ENCODE measurements around the gene CAV2.

CAV2 gene

GRCh38 chr7:116543664-116544063, 44.1 kb downstream of the CAV2 start:
- Mint-ChIP-seq H3K27me3 (peaks cover 10% of the 10 kb centered on the region), H3K36me3 (ENCODE audit: low read depth) (peaks cover under 1% of the 10 kb centered on the region), H3K9me3 (peaks cover 5% of the 10 kb centered on the region), H3K4me1 (ENCODE audit: low read depth) (no peaks in the 10 kb centered on the region), H3K4me3 (no peak overlapping the region), H3K27ac (no peak overlapping the region)

- Mint-ChIP-seq H3K4me3 (no peak overlapping the region), H3K9me3 (no peaks in the 10 kb centered on the region), H3K27me3 (peaks cover 4% of the 10 kb centered on the region), H3K4me1 (ENCODE audit: low read depth) (no peaks in the 10 kb centered on the region), H3K27ac (no peak overlapping the region), H3K36me3 (ENCODE audit: low read depth) (no peaks in the 10 kb centered on the region)
Measured at GRCh38 chr7:116544487-116544886, 44.9 kb downstream of the CAV2 start.

- H3K4me3 Mint-ChIP-seq: no peak overlapping the region
- H3K27me3 Mint-ChIP-seq: peaks cover 7% of the 10 kb centered on the region
- H3K4me1 Mint-ChIP-seq (ENCODE audit: low read depth): no peaks in the 10 kb centered on the region
- no peaks in the 10 kb centered on the region for H3K9me3 Mint-ChIP-seq
- no peaks in the 10 kb centered on the region for H3K36me3 Mint-ChIP-seq (ENCODE audit: low read depth)
- H3K27ac Mint-ChIP-seq: no peak overlapping the region
Measured at GRCh38 chr7:116545411-116545993, 46.0 kb downstream of the CAV2 start.

GRCh38 chr7:116546054-116546453, 46.5 kb downstream of the CAV2 start:
- Mint-ChIP-seq H3K9me3 (no peaks in the 10 kb centered on the region), H3K36me3 (ENCODE audit: low read depth) (no peaks in the 10 kb centered on the region), H3K27ac (no peak overlapping the region), H3K4me1 (ENCODE audit: low read depth) (no peaks in the 10 kb centered on the region), H3K4me3 (no peak overlapping the region), H3K27me3 (peaks cover 5% of the 10 kb centered on the region)

- Mint-ChIP-seq H3K27me3 (peaks cover 3% of the 10 kb centered on the region), H3K36me3 (ENCODE audit: low read depth) (no peaks in the 10 kb centered on the region)
Measured at GRCh38 chr7:116546916-116547315, 47.4 kb downstream of the CAV2 start.

GRCh38 chr7:116547347-116547746, 47.8 kb downstream of the CAV2 start:
- Mint-ChIP-seq H3K27ac (no peak overlapping the region), H3K36me3 (ENCODE audit: low read depth) (no peaks in the 10 kb centered on the region), H3K4me3 (no peak overlapping the region), H3K9me3 (no peaks in the 10 kb centered on the region), H3K27me3 (peaks cover 3% of the 10 kb centered on the region), H3K4me1 (ENCODE audit: low read depth) (no peaks in the 10 kb centered on the region)

More at GRCh38 chr7:116546916-116547315, 47.4 kb downstream of the CAV2 start:
- H3K9me3 Mint-ChIP-seq: no peaks in the 10 kb centered on the region
- no peak overlapping the region for H3K27ac Mint-ChIP-seq
- no peak overlapping the region for H3K4me3 Mint-ChIP-seq
- no peaks in the 10 kb centered on the region for H3K4me1 Mint-ChIP-seq (ENCODE audit: low read depth)

GRCh38 chr7:116548506-116548905, 49.0 kb downstream of the CAV2 start:
- Mint-ChIP-seq H3K27ac (no peak overlapping the region), H3K4me3 (no peak overlapping the region), H3K4me1 (ENCODE audit: low read depth) (no peaks in the 10 kb centered on the region), H3K9me3 (no peaks in the 10 kb centered on the region), H3K27me3 (peaks cover 7% of the 10 kb centered on the region), H3K36me3 (ENCODE audit: low read depth) (no peaks in the 10 kb centered on the region)

GRCh38 chr7:116549370-116549769, 49.8 kb downstream of the CAV2 start:
- H3K27ac Mint-ChIP-seq: no peak overlapping the region
- H3K9me3 Mint-ChIP-seq: no peaks in the 10 kb centered on the region
- no peak overlapping the region for H3K4me3 Mint-ChIP-seq
- H3K4me1 Mint-ChIP-seq (ENCODE audit: low read depth): no peaks in the 10 kb centered on the region
- peaks cover 11% of the 10 kb centered on the region for H3K27me3 Mint-ChIP-seq
- H3K36me3 Mint-ChIP-seq (ENCODE audit: low read depth): no peaks in the 10 kb centered on the region

- Mint-ChIP-seq H3K9me3 (no peaks in the 10 kb centered on the region), H3K36me3 (ENCODE audit: low read depth) (no peaks in the 10 kb centered on the region), H3K4me1 (ENCODE audit: low read depth) (no peaks in the 10 kb centered on the region), H3K27ac (no peak overlapping the region), H3K4me3 (no peak overlapping the region), H3K27me3 (peaks cover 18% of the 10 kb centered on the region)
Measured at GRCh38 chr7:116551692-116552091, 52.2 kb downstream of the CAV2 start.

- Mint-ChIP-seq H3K4me3 (no peak overlapping the region), H3K4me1 (ENCODE audit: low read depth) (no peaks in the 10 kb centered on the region), H3K9me3 (no peaks in the 10 kb centered on the region), H3K27me3 (peaks cover 23% of the 10 kb centered on the region), H3K27ac (no peak overlapping the region), H3K36me3 (ENCODE audit: low read depth) (no peaks in the 10 kb centered on the region)
Measured at GRCh38 chr7:116552602-116553001, 53.1 kb downstream of the CAV2 start.

- Mint-ChIP-seq H3K36me3 (ENCODE audit: low read depth) (no peaks in the 10 kb centered on the region), H3K27me3 (peaks cover 28% of the 10 kb centered on the region), H3K27ac (no peak overlapping the region), H3K9me3 (no peaks in the 10 kb centered on the region), H3K4me1 (ENCODE audit: low read depth) (no peaks in the 10 kb centered on the region), H3K4me3 (no peak overlapping the region)
Measured at GRCh38 chr7:116553168-116553964, 53.8 kb downstream of the CAV2 start.

GRCh38 chr7:116554436-116554835, 54.9 kb downstream of the CAV2 start:
- Mint-ChIP-seq H3K4me1 (ENCODE audit: low read depth) (no peaks in the 10 kb centered on the region), H3K27me3 (peaks cover 34% of the 10 kb centered on the region), H3K27ac (no peak overlapping the region), H3K36me3 (ENCODE audit: low read depth) (no peaks in the 10 kb centered on the region), H3K9me3 (no peaks in the 10 kb centered on the region), H3K4me3 (no peak overlapping the region)

GRCh38 chr7:116554911-116555310, 55.4 kb downstream of the CAV2 start:
- Mint-ChIP-seq H3K27me3 (peaks cover 35% of the 10 kb centered on the region), H3K9me3 (no peaks in the 10 kb centered on the region), H3K4me1 (ENCODE audit: low read depth) (no peaks in the 10 kb centered on the region), H3K27ac (no peak overlapping the region), H3K4me3 (no peak overlapping the region), H3K36me3 (ENCODE audit: low read depth) (no peaks in the 10 kb centered on the region)

- Mint-ChIP-seq H3K9me3 (no peaks in the 10 kb centered on the region), H3K36me3 (ENCODE audit: low read depth) (no peaks in the 10 kb centered on the region), H3K4me3 (no peak overlapping the region), H3K27ac (no peak overlapping the region), H3K27me3 (peaks cover 43% of the 10 kb centered on the region), H3K4me1 (ENCODE audit: low read depth) (no peaks in the 10 kb centered on the region)
Measured at GRCh38 chr7:116557066-116557585, 57.6 kb downstream of the CAV2 start.

- no peak overlapping the region for H3K27ac Mint-ChIP-seq
Measured at GRCh38 chr7:116557901-116558300, 58.4 kb downstream of the CAV2 start.

More at GRCh38 chr7:116557901-116558300, 58.4 kb downstream of the CAV2 start:
- no peaks in the 10 kb centered on the region for H3K36me3 Mint-ChIP-seq (ENCODE audit: low read depth)
- peaks cover 4% of the 10 kb centered on the region for H3K9me3 Mint-ChIP-seq
- peaks cover 47% of the 10 kb centered on the region for H3K27me3 Mint-ChIP-seq
- no peaks in the 10 kb centered on the region for H3K4me1 Mint-ChIP-seq (ENCODE audit: low read depth)
- H3K4me3 Mint-ChIP-seq: no peak overlapping the region

Data from stimulated activated naive CD8-positive, alpha-beta T cell treated with anti-CD3 and anti-CD28 coated beads, Interleukin-15, Interleukin-2, amounts not matched to agents 100 ng/mL and 50 ng/mL, for 24 hours (primary cell).